NCI-H146 (cell line): ENCODE measurements around the gene FBXO38.

Experiments used
- DNase-seq: peaks from one replicate; lab custom pipeline; 2025; lab: John Stamatoyannopoulos, UW

FBXO38 gene

GRCh38 chr5:148383564-148384379 is at the start of gene FBXO38:
TSS of gene FBXO38 (plus strand) at chr5:148383958. CDS start at chr5:148394777, 10,819 bp downstream.
- DNase-seq = peak; percentile 95

- DNase-seq = no peak
Measured at GRCh38 chr5:148335259-148335658, 48.5 kb upstream of the FBXO38 start, which contains the start of gene SPINK9. TSS of gene SPINK9 (plus strand) at chr5:148335559. CDS start at chr5:148335614, 55 bp downstream.

GRCh38 chr5:148336704-148337435 is 46.9 kb upstream of the FBXO38 start:
- DNase-seq = no peak

- DNase-seq = no peak
Measured at GRCh38 chr5:148342371-148343045, 41.2 kb upstream of the FBXO38 start.

GRCh38 chr5:148343046-148343407 is 40.7 kb upstream of the FBXO38 start:
- DNase-seq = no peak

GRCh38 chr5:148343603-148344487 is 39.9 kb upstream of the FBXO38 start:
- DNase-seq = no peak

GRCh38 chr5:148347706-148348105 is 36.1 kb upstream of the FBXO38 start:
- DNase-seq = no peak

GRCh38 chr5:148352696-148353095 is 31.1 kb upstream of the FBXO38 start:
- DNase-seq = no peak

GRCh38 chr5:148353634-148354033 is 30.1 kb upstream of the FBXO38 start:
- no peak for DNase-seq

GRCh38 chr5:148364343-148364742 is 19.4 kb upstream of the FBXO38 start:
- no peak for DNase-seq

- no peak for DNase-seq
Measured at GRCh38 chr5:148368299-148368698, 15.5 kb upstream of the FBXO38 start.

GRCh38 chr5:148372166-148372725 is 11.5 kb upstream of the FBXO38 start:
- no peak for DNase-seq

GRCh38 chr5:148372893-148373292 is 10.9 kb upstream of the FBXO38 start:
- no peak for DNase-seq

- DNase-seq = peak; percentile 62
Measured at GRCh38 chr5:148374690-148375360, 8.9 kb upstream of the FBXO38 start.

GRCh38 chr5:148376198-148376597 is 7.6 kb upstream of the FBXO38 start:
- DNase-seq = no peak

- DNase-seq = no peak
Measured at GRCh38 chr5:148378670-148379069, 5.1 kb upstream of the FBXO38 start.

- DNase-seq = no peak
Measured at GRCh38 chr5:148379340-148379739, 4.4 kb upstream of the FBXO38 start.

GRCh38 chr5:148381906-148382305 is 1.9 kb upstream of the FBXO38 start:
- no peak for DNase-seq

- no peak for DNase-seq
Measured at GRCh38 chr5:148382961-148383360, 797 bp upstream of the FBXO38 start.

- DNase-seq = no peak
Measured at GRCh38 chr5:148384380-148384737, 601 bp downstream of the FBXO38 start.

- no peak for DNase-seq
Measured at GRCh38 chr5:148385094-148385493, 1.3 kb downstream of the FBXO38 start.
